CD4-positive, CD25-positive, alpha-beta regulatory T cell (primary cell): ENCODE measurements around the gene PCDH15. TPM values are rescaled to one million over a fixed set of nuclear protein-coding genes. Genes with fewer than 3 reads are reported as not detected.

ENCODE experiments used
- ATAC-seq, 2 donors: fragments of 150-1000 bp; cut with Tn5 transposase; one replicate each; pipeline ENCODE4 v1.10.0; 2021; ENCODE audit warnings: low read depth in 2 of 2, moderate number of reproducible peaks in 2 of 2, moderate library complexity in 1 of 2
- DNase-seq, 3 donors: peaks; one replicate each; pipeline versions ENCODE4 v3.0.0 to v3.0.0-alpha.2; 2012 to 2022; ENCODE audit warnings: mixed read lengths in 1 of 3
- H3K27ac ChIP-seq: one replicate; pipeline ENCODE4 v1.7.0; 2013; ENCODE audit warnings: mild to moderate bottlenecking, low read length; ENCODE audit not compliant: insufficient read depth, poor library complexity, severe bottlenecking
- H3K27me3 ChIP-seq: one replicate; pipeline ENCODE4 v1.7.0; 2013; ENCODE audit warnings: low read length; ENCODE audit not compliant: control insufficient read depth, insufficient read depth
- H3K36me3 ChIP-seq: one replicate; pipeline ENCODE4 v1.7.0; 2013; ENCODE audit warnings: mild to moderate bottlenecking, low read length, moderate library complexity; ENCODE audit not compliant: control insufficient read depth, insufficient read depth
- H3K4me1 ChIP-seq: 2 replicates; pipeline ENCODE4 v1.7.0; 2013; ENCODE audit warnings: mild to moderate bottlenecking, low read length; ENCODE audit not compliant: insufficient read depth, control insufficient read depth, poor library complexity, severe bottlenecking
- H3K4me3 ChIP-seq: one replicate; pipeline ENCODE4 v1.7.0; 2013; ENCODE audit warnings: low read depth, mild to moderate bottlenecking, low read length, moderate library complexity
- H3K9me3 ChIP-seq, 2 experiments: 1 replicate in 1 of 2; 2 replicates in 1 of 2; pipeline ENCODE4 v1.7.0; 2013; ENCODE audit warnings: low read length in 2 of 2, mild to moderate bottlenecking in 1 of 2, moderate library complexity in 1 of 2; ENCODE audit not compliant: control insufficient read depth in 2 of 2
- H3K27ac Mint-ChIP-seq, 3 donors: one replicate each; pipeline ENCODE4 v1.8.0; 2020 to 2022; ENCODE audit warnings: mild to moderate bottlenecking in 3 of 3, mixed read lengths in 3 of 3, moderate library complexity in 2 of 3
- H3K27me3 Mint-ChIP-seq: one replicate; pipeline ENCODE4 v1.8.0; 2022; ENCODE audit warnings: mild to moderate bottlenecking, mixed read lengths
- H3K36me3 Mint-ChIP-seq: one replicate; pipeline ENCODE4 v1.8.0; 2020; ENCODE audit warnings: mixed read lengths
- H3K4me1 Mint-ChIP-seq, 4 donors: one replicate each; pipeline ENCODE4 v1.8.0; 2020 to 2022; ENCODE audit warnings: mixed read lengths in 4 of 4, mild to moderate bottlenecking in 1 of 4
- H3K4me3 Mint-ChIP-seq, 4 donors: one replicate each; pipeline ENCODE4 v1.8.0; 2020 to 2022; ENCODE audit warnings: mild to moderate bottlenecking in 4 of 4, mixed read lengths in 4 of 4, moderate library complexity in 3 of 4
- H3K9me3 Mint-ChIP-seq, 7 donors: one replicate each; pipeline ENCODE4 v1.8.0; 2020 to 2022; ENCODE audit warnings: mixed read lengths in 7 of 7, mild to moderate bottlenecking in 3 of 7, moderate library complexity in 2 of 7
- polyA plus RNA-seq, 4 donors: library from polyadenylated mRNA; unstranded; fragments of 300-500 nt; fragmentation: Illumina TruSeq; gene quantifications; one replicate each; pipeline ENCODE4 v1.2.3, GENCODE V29; 2021
- total RNA-seq: library from RNA; stranded (reverse); gene quantifications from one replicate; pipeline ENCODE4 v1.2.3, GENCODE V29; 2022

The PCDH15 gene
- total and polyA plus RNA-seq, 5 donors from 2014 or later: not detected

DNA sequence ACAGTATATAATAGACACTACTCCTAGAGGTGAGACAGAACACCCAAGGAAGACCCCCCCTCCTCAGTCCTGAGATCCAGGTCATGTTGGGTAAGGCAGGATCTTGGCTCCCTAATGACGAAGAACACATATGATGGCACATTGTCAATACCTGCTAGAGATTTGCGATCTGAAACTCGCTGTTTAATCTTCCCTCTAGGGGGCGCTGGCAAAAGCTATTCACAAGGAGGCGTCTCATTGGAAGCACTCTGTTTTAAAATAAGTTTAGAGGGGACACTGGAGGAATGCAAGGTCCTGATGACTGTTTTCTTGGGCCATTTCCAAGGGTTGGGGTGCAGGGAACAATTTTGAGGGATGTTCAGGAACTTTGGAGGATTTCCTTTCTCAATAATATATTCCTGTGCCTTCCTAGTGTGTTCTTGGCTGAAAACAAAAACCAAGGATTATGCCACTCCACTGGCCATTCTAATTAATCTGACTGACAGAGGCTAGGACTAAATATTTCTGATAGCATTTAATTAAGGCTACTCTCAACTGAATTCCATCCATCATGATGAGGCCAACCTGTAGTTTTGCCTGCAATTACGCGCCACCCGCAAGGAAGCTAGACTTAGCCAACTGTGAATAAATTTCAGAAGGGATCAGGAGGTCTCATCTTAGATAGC lies 1014.7 kb downstream of the PCDH15 start:
- Mint-ChIP-seq H3K27me3 (no peaks in the 10 kb centered on the region), H3K9me3 (peaks cover 0 to 17% (median 11%) of the 10 kb centered on the region in 7 donors), H3K4me3 (no peak overlapping the region), H3K36me3 (no peaks in the 10 kb centered on the region), H3K27ac (no peak overlapping the region), H3K4me1 (no peaks in the 10 kb centered on the region)
- Histone ChIP-seq H3K4me3 (no peak overlapping the region), H3K27me3 (no peaks in the 10 kb centered on the region), H3K9me3 (peaks cover 1 to 4% of the 10 kb centered on the region in 2 experiments), H3K27ac (no peak overlapping the region), H3K4me1 (no peaks in the 10 kb centered on the region), H3K36me3 (no peaks in the 10 kb centered on the region)
- ATAC-seq (no peak), DNase-seq (no peak)

DNA sequence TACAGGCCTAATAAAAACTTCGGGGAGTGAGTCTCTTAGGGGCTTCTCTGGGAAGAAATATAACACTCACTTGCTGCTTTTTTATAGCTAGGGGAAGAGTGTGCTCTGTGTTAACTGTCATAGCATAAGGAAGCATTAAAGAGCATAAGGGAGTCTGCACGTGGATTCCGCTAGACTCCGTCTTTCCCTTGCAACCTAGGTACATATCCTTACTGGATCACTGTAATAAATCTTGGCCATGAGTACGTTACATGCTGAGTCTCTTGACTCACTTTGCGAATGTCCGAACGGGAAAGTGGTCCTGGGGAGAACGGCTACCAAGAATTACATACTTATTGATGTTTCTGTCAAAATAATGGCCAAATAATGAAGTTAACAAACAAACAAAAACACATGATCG lies 1029.3 kb downstream of the PCDH15 start:
- Histone ChIP-seq H3K9me3 (peaks cover 7 to 13% of the 10 kb centered on the region in 2 experiments), H3K4me3 (no peak overlapping the region), H3K4me1 (no peaks in the 10 kb centered on the region), H3K36me3 (no peaks in the 10 kb centered on the region), H3K27me3 (no peaks in the 10 kb centered on the region), H3K27ac (no peak overlapping the region)
- H3K4me3 Mint-ChIP-seq: no peak overlapping the region
- H3K9me3 Mint-ChIP-seq: peaks cover 0 to 26% (median 10%) of the 10 kb centered on the region in 7 donors
- no peak for DNase-seq
- H3K27me3 Mint-ChIP-seq: no peaks in the 10 kb centered on the region
- no peak overlapping the region for H3K27ac Mint-ChIP-seq
- no peaks in the 10 kb centered on the region for H3K4me1 Mint-ChIP-seq
- no peak for ATAC-seq
- no peaks in the 10 kb centered on the region for H3K36me3 Mint-ChIP-seq

DNA sequence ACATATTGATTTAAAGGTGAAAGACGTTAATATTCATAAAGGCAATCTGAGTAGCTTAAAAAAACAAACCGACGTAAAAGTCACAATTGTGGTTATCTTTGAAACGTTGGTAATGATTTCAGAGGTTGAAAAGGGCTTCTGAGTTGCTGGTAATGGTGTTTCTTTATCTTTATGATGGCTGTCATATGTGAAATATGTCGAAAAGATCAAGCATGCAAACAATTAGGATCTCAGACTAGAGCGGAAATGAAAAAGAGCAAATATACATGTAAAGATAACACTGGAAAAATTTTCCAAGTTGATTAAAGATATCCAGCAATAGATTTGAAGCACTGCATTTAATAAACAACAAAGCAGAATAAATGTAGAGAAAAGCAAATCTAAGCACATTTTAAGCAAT lies 1030.1 kb downstream of the PCDH15 start:
- no peaks in the 10 kb centered on the region for H3K36me3 Mint-ChIP-seq
- Histone ChIP-seq H3K9me3 (peaks cover 7 to 13% of the 10 kb centered on the region in 2 experiments), H3K4me3 (no peak overlapping the region), H3K27ac (no peak overlapping the region), H3K27me3 (no peaks in the 10 kb centered on the region), H3K4me1 (no peaks in the 10 kb centered on the region), H3K36me3 (no peaks in the 10 kb centered on the region)
- no peak for DNase-seq
- H3K9me3 Mint-ChIP-seq: peaks cover 0 to 28% (median 9%) of the 10 kb centered on the region in 7 donors
- no peak overlapping the region for H3K27ac Mint-ChIP-seq
- no peaks in the 10 kb centered on the region for H3K4me1 Mint-ChIP-seq
- no peaks in the 10 kb centered on the region for H3K27me3 Mint-ChIP-seq
- no peak for ATAC-seq
- H3K4me3 Mint-ChIP-seq: no peak overlapping the region

DNA sequence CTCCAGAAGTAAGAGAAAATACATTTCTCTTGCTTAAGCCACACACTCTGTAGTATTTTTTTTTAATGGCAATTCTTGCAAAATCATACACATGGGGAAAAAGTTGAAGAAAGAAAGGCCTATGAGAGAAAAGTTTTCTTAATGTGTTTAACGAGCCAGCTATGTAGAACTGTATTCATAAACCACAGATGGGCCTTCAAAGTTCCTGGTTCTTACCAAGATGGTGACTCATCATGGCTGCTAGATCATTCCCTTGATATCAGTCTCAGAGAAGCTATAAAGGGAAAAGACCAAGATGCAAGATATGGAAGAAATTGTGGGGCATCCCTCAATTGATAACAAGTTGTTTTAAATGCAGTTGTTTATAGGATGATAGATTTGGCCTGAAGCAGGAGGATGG lies 1035.7 kb downstream of the PCDH15 start:
- no peaks in the 10 kb centered on the region for H3K27me3 ChIP-seq
- H3K36me3 ChIP-seq: no peaks in the 10 kb centered on the region
- no peak overlapping the region for H3K27ac ChIP-seq
- H3K27me3 Mint-ChIP-seq: no peaks in the 10 kb centered on the region
- H3K9me3 ChIP-seq: peaks cover 0 to 7% of the 10 kb centered on the region in 2 experiments
- DNase-seq: no peak
- H3K4me1 Mint-ChIP-seq: no peaks in the 10 kb centered on the region
- no peak for ATAC-seq
- peaks cover 0 to 29% (median 8%) of the 10 kb centered on the region in 7 donors for H3K9me3 Mint-ChIP-seq
- no peaks in the 10 kb centered on the region for H3K36me3 Mint-ChIP-seq
- no peak overlapping the region for H3K4me3 Mint-ChIP-seq
- H3K27ac Mint-ChIP-seq: no peak overlapping the region
- H3K4me3 ChIP-seq: no peak overlapping the region
- H3K4me1 ChIP-seq: no peaks in the 10 kb centered on the region

DNA sequence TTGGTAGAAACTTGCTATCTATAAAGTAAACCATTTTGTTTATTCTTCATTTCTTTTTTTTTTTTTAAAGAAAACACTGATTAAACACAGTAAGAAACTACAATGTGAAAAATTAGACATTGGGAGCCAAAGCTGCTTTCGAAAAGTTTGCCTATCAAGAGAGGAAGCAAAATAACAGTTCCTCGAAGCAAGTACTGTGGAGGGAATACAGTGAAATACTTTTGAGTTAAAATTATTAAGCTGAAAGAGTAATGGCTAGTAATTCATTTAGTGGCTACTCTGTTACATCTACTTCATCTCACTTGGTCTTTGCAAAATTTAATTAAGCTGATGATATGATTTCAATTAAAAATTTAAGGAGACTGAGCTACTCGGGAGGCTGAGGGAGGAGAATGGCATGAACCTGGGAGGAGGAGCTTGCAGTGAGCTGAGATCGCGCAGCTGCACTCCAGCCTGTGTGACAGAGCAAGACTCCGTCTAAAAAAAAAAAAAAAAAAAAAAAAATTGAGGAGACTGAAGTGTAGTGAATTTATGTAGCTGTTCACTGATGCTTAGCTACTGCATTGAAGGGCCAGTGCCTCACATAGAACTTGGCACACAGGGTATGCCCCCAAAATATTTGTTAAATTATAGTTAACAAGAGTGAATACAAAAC lies 1046.3 kb downstream of the PCDH15 start:
- Histone ChIP-seq H3K27me3 (no peaks in the 10 kb centered on the region), H3K4me3 (no peak overlapping the region), H3K4me1 (no peaks in the 10 kb centered on the region), H3K9me3 (peaks cover under 1 to 2% of the 10 kb centered on the region in 2 experiments), H3K36me3 (no peaks in the 10 kb centered on the region), H3K27ac (no peak overlapping the region)
- ATAC-seq (no peak), DNase-seq (no peak)
- no peaks in the 10 kb centered on the region for H3K27me3 Mint-ChIP-seq
- H3K9me3 Mint-ChIP-seq: peaks cover 0 to 10% (median 1%) of the 10 kb centered on the region in 7 donors
- H3K36me3 Mint-ChIP-seq: no peaks in the 10 kb centered on the region
- H3K4me1 Mint-ChIP-seq: no peaks in the 10 kb centered on the region
- H3K4me3 Mint-ChIP-seq: no peak overlapping the region
- no peak overlapping the region for H3K27ac Mint-ChIP-seq
